NT2/D1 (cell line): Measurements from ENCODE around the gene C5orf15.

ENCODE experiments used
- SUZ12 ChIP-seq: IDR thresholded peaks from 2 replicates; pipeline ENCODE4 v1.6.1; 2011; ENCODE audit not compliant: insufficient read length, insufficient read depth; ENCODE audit errors: extremely low read depth
- YY1 ChIP-seq: IDR thresholded peaks from 2 replicates; pipeline ENCODE4 v1.6.1; 2011; ENCODE audit not compliant: insufficient read length, insufficient read depth
- ZNF274 ChIP-seq: IDR thresholded peaks from 2 replicates; pipeline ENCODE4 v1.6.1; 2011; ENCODE audit warnings: mild to moderate bottlenecking, low read depth, low read length

- no peak for TF ChIP-seq YY1
- no peak for TF ChIP-seq SUZ12
- TF ChIP-seq ZNF274 = no peak
Measured at GRCh38 chr5:133963493-133964128, 4.8 kb downstream of the C5orf15 start.
